ENCODE measurements around the gene SPAG17. TPM values are rescaled to one million over a fixed set of nuclear protein-coding genes. Genes with fewer than 3 reads are reported as not detected.
A peak's percentile ranks its signal among the peaks of the same experiment; 100 is the strongest.

Gene SPAG17
- total and polyA plus RNA-seq, 2 experiments from 2014 or later: 1.0 to 1.1 TPM

GRCh38 chr1:118151312-118151937 is 33.6 kb downstream of the SPAG17 start:
- Mint-ChIP-seq H3K36me3 (ENCODE audit: low read depth) (no peaks in the 10 kb centered on the region), H3K9me3 (no peaks in the 10 kb centered on the region), H3K4me1 (peaks cover 8% of the 10 kb centered on the region; the same call in 2 of the 3 replicates), H3K4me3 (no peak overlapping the region), H3K27ac (no peak overlapping the region), H3K27me3 (ENCODE audit: insufficient read depth, low read depth, poor library complexity) (peaks cover 1% of the 10 kb centered on the region)
- Histone ChIP-seq H3K4me1 (ENCODE audit: insufficient read depth) (no peaks in the 10 kb centered on the region), H4K20me1 (replicated peaks; ENCODE audit: insufficient read depth) (no peaks in the 10 kb centered on the region), H3K4me2 (no peak overlapping the region), H2AFZ (no peak overlapping the region), H3K79me2 (replicated peaks; ENCODE audit: insufficient read depth) (no peaks in the 10 kb centered on the region), H3K27me3 (ENCODE audit: insufficient read depth) (no peaks in the 10 kb centered on the region), H3K9me2 (ENCODE audit: insufficient read depth) (no peaks in the 10 kb centered on the region), H3F3A (replicated peaks; ENCODE audit: low read depth) (no peaks in the 10 kb centered on the region), H3K27ac (ENCODE audit: low read depth) (no peak overlapping the region), H3K36me3 (ENCODE audit: insufficient read depth) (no peaks in the 10 kb centered on the region), H3K4me3 (no peak overlapping the region)
- peak; percentile 76 for DNase-seq (ENCODE audit: low spot score)
- TF ChIP-seq CTCF (conservative IDR thresholded peaks at IDR 0.05; ENCODE audit: low read depth in 2 of 2) (peak; percentile 68 to 94), STAT1 (IDR thresholded peaks at IDR 0.05; ENCODE audit: unreplicated experiment) (no peak), NANOG (IDR thresholded peaks at IDR 0.05; ENCODE audit: borderline replicate concordance) (no peak), JUNB (IDR thresholded peaks at IDR 0.05; ENCODE audit: unreplicated experiment) (no peak)
- ATAC-seq: peak; percentile 33; the same call in 2 of the 3 replicates

GRCh38 chr1:118149799-118150198 is 35.2 kb downstream of the SPAG17 start:
- Histone ChIP-seq H3K4me3 (no peak overlapping the region), H3K9me2 (ENCODE audit: insufficient read depth) (no peaks in the 10 kb centered on the region), H3K27ac (ENCODE audit: low read depth) (no peak overlapping the region), H2AFZ (no peak overlapping the region), H3K4me1 (ENCODE audit: insufficient read depth) (no peaks in the 10 kb centered on the region), H3K36me3 (ENCODE audit: insufficient read depth) (no peaks in the 10 kb centered on the region), H3K4me2 (no peak overlapping the region), H4K20me1 (replicated peaks; ENCODE audit: insufficient read depth) (no peaks in the 10 kb centered on the region), H3K27me3 (ENCODE audit: insufficient read depth) (no peaks in the 10 kb centered on the region), H3F3A (replicated peaks; ENCODE audit: low read depth) (no peaks in the 10 kb centered on the region), H3K79me2 (replicated peaks; ENCODE audit: insufficient read depth) (no peaks in the 10 kb centered on the region)
- H3K4me1 Mint-ChIP-seq: peaks cover 8% of the 10 kb centered on the region; the same call in 2 of the 3 replicates
- ATAC-seq (no peak), DNase-seq (ENCODE audit: low spot score) (no peak)
- H3K4me3 Mint-ChIP-seq: no peak overlapping the region
- H3K27ac Mint-ChIP-seq: no peak overlapping the region
- no peaks in the 10 kb centered on the region for H3K36me3 Mint-ChIP-seq (ENCODE audit: low read depth)
- H3K27me3 Mint-ChIP-seq (ENCODE audit: insufficient read depth, low read depth, poor library complexity): peaks cover 1% of the 10 kb centered on the region
- H3K9me3 Mint-ChIP-seq: no peaks in the 10 kb centered on the region
- TF ChIP-seq JUNB (IDR thresholded peaks at IDR 0.05; ENCODE audit: unreplicated experiment) (no peak), CREB1 (CRISPR knock-in tag; IDR thresholded peaks at IDR 0.05; ENCODE audit: low read depth) (no peak), ETS1 (IDR thresholded peaks at IDR 0.05) (no peak), EZH2phosphoT487 (IDR thresholded peaks at IDR 0.05; ENCODE audit: unreplicated experiment) (no peak), ZNF331 (CRISPR knock-in tag; IDR thresholded peaks at IDR 0.05; ENCODE audit: low read depth) (no peak), STAT1 (IDR thresholded peaks at IDR 0.05; ENCODE audit: unreplicated experiment) (no peak), ZNF114 (CRISPR knock-in tag; IDR thresholded peaks at IDR 0.05) (no peak), CTCF (conservative IDR thresholded peaks at IDR 0.05; ENCODE audit: low read depth in 2 of 2) (no peak), REST (IDR thresholded peaks at IDR 0.05; ENCODE audit: unreplicated experiment) (no peak), POLR2AphosphoS5 (IDR thresholded peaks at IDR 0.05; ENCODE audit: low read depth) (no peak), NANOG (IDR thresholded peaks at IDR 0.05; ENCODE audit: borderline replicate concordance) (no peak), EZH2 (IDR thresholded peaks at IDR 0.05; ENCODE audit: low read depth, unreplicated experiment) (no peak)
